PC-3 (cell line): Measurements from ENCODE around the gene ATF7IP. TPM values are rescaled to one million over a fixed set of nuclear protein-coding genes. Genes with fewer than 3 reads are reported as not detected.
A peak's percentile ranks its signal among the peaks of the same experiment; 100 is the strongest.

Experiments used
- ATAC-seq: fragments of 200-7000 bp; cut with Tn5 transposase; 2 replicates; pipeline ENCODE4 v1.9.1; 2020; ENCODE audit warnings: mild to moderate bottlenecking, moderate library complexity
- BruUV-seq: library from RNA; stranded (reverse); fragments of 400-500 nt; replicated peaks from 2 replicates; lab custom pipeline; 2021; lab: Mats Ljungman, UMichigan
- CTCF ChIA-PET: fragments of 300-600 bp; sonication (Branson Sonifier 250); formaldehyde crosslinking; loops from one replicate; lab custom pipeline; 2022; ENCODE audit warnings: antibody characterized with exemption; lab: Charles Lee
- POLR2A ChIA-PET: fragments of 300-600 bp; sonication (Branson Sonifier 250); formaldehyde crosslinking; loops from one replicate; lab custom pipeline; 2022; ENCODE audit warnings: antibody characterized with exemption; ENCODE audit not compliant: unreplicated experiment; lab: Charles Lee
- DNase-seq: peaks from one replicate; pipeline ENCODE4 v3.0.0-alpha.2; 2015
- H2AFZ ChIP-seq: fragments of 300-600 bp; sonication (generic); 2 replicates; pipeline ENCODE4 v1.6.0; 2016; ENCODE audit warnings: antibody characterized with exemption, low read length
- H3F3A ChIP-seq: fragments of 300-600 bp; sonication (generic); one replicate; pipeline ENCODE4 v1.6.0; 2017; ENCODE audit warnings: antibody characterized with exemption, low read length, control low read depth, mild to moderate bottlenecking; ENCODE audit not compliant: unreplicated experiment
- H3K27ac ChIP-seq: fragments of 300-600 bp; sonication (generic); 2 replicates; pipeline ENCODE4 v1.5.1; 2016; ENCODE audit warnings: mild to moderate bottlenecking, low read length
- H3K27me3 ChIP-seq: fragments of 300-600 bp; sonication (generic); 2 replicates; pipeline ENCODE4 v1.6.1; 2016; ENCODE audit warnings: low read length, mixed read lengths
- H3K36me3 ChIP-seq: fragments of 300-600 bp; sonication (generic); 2 replicates; pipeline ENCODE4 v1.6.1; 2016; ENCODE audit warnings: low read depth, mixed run types, low read length, mixed read lengths
- H3K4me1 ChIP-seq: fragments of 300-600 bp; sonication (generic); 2 replicates; pipeline ENCODE4 v1.5.1; 2016; ENCODE audit warnings: low read length; ENCODE audit not compliant: insufficient read depth
- H3K4me2 ChIP-seq: fragments of 300-600 bp; sonication (generic); 2 replicates; pipeline ENCODE4 v1.6.0; 2016; ENCODE audit warnings: low read length
- H3K4me3 ChIP-seq: fragments of 300-600 bp; sonication (generic); 2 replicates; pipeline ENCODE4 v1.5.1; 2016; ENCODE audit warnings: mild to moderate bottlenecking, low read length, mixed read lengths
- H3K79me2 ChIP-seq: fragments of 300-600 bp; sonication (generic); 2 replicates; pipeline ENCODE4 v1.6.1; 2017; ENCODE audit warnings: low read length, mixed read lengths
- H3K9ac ChIP-seq: fragments of 300-600 bp; sonication (generic); 2 replicates; pipeline ENCODE4 v1.6.0; 2016; ENCODE audit warnings: mild to moderate bottlenecking, low read length
- H3K9me2 ChIP-seq: fragments of 300-600 bp; sonication (generic); replicated peaks from 2 replicates; pipeline ENCODE4 v1.6.1; 2016; ENCODE audit warnings: mixed run types, low read length, mixed read lengths
- H3K9me3 ChIP-seq: fragments of 300-600 bp; sonication (generic); 2 replicates; pipeline ENCODE4 v1.6.1; 2016; ENCODE audit warnings: low read length, mixed read lengths
- H4K20me1 ChIP-seq: fragments of 300-600 bp; sonication (generic); 2 replicates; pipeline ENCODE4 v1.6.1; 2016; ENCODE audit warnings: low read length, mixed read lengths
- EZH2 ChIP-seq: fragments of 300-600 bp; sonication (generic); IDR thresholded peaks from one replicate; pipeline ENCODE4 v1.6.1; 2017; ENCODE audit warnings: antibody characterized with exemption, mild to moderate bottlenecking, low read length; ENCODE audit not compliant: unreplicated experiment
- EZH2phosphoT487 ChIP-seq: fragments of 300-600 bp; sonication (generic); IDR thresholded peaks from 2 replicates; pipeline ENCODE4 v1.6.1; 2018; ENCODE audit warnings: mild to moderate bottlenecking, antibody characterized with exemption, low read length, borderline replicate concordance
- intact Hi-C: fragments of 100-400 bp; cut with micrococcal nuclease; formaldehyde crosslinking; loops from 2 replicates; pipeline ENCODE4 v1.9.0; 2023
- total RNA-seq: library from RNA; depleted of rRNA; stranded (reverse); fragments of >200 nt; gene quantifications from 2 replicates; pipeline ENCODE4 v1.2.3, GENCODE V29; 2014
- TF ChIP-seq, protein P1 (sequence below): fragments of 300-600 bp; sonication (generic); conservative IDR thresholded peaks from 2 replicates; pipeline ENCODE4 v1.5.1; 2017; ENCODE audit warnings: antibody characterized with exemption, low read depth, mild to moderate bottlenecking, low read length

ATF7IP gene
- total RNA-seq, 1 experiment from 2014 or later, result 12.5 TPM

DNA sequence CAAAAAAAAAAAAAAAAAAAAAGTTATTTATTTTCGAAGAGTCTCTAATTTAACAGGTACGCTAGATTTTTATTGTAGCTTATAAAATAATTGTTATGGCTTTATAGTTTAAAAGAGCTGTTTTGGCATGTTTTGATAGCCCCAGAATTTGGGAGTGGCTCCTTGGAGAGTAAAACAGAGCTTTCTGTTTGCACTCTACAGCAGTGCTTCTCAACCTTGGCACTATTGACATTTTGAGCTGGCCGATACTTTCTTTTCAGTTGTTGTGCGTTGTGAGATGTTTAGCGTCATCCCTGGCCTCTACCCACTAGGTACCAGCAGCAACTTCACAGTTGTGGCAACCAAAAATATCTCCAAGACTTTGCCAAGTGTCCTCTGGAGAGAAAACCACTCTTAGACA, 171.6 kb downstream of the ATF7IP start:
- no peaks in the 10 kb centered on the region for H3K36me3 ChIP-seq
- no peaks in the 10 kb centered on the region for H4K20me1 ChIP-seq
- H3K9me2 ChIP-seq, result no peaks in the 10 kb centered on the region
- TF ChIP-seq EZH2 (no peak), EZH2phosphoT487 (no peak)
- TF ChIP-seq, protein P1, sequence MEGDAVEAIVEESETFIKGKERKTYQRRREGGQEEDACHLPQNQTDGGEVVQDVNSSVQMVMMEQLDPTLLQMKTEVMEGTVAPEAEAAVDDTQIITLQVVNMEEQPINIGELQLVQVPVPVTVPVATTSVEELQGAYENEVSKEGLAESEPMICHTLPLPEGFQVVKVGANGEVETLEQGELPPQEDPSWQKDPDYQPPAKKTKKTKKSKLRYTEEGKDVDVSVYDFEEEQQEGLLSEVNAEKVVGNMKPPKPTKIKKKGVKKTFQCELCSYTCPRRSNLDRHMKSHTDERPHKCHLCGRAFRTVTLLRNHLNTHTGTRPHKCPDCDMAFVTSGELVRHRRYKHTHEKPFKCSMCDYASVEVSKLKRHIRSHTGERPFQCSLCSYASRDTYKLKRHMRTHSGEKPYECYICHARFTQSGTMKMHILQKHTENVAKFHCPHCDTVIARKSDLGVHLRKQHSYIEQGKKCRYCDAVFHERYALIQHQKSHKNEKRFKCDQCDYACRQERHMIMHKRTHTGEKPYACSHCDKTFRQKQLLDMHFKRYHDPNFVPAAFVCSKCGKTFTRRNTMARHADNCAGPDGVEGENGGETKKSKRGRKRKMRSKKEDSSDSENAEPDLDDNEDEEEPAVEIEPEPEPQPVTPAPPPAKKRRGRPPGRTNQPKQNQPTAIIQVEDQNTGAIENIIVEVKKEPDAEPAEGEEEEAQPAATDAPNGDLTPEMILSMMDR, result no peak
- H3F3A ChIP-seq, result no peaks in the 10 kb centered on the region
- no peaks in the 10 kb centered on the region for H3K79me2 ChIP-seq
- POLR2A ChIA-PET, result no interaction called here
- H3K4me2 ChIP-seq, result no peak overlapping the region
- H3K9me3 ChIP-seq, result no peaks in the 10 kb centered on the region
- H3K27ac ChIP-seq, result no peak overlapping the region
- peaks cover 18% of the 10 kb centered on the region for H3K4me1 ChIP-seq
- no peak overlapping the region for H3K9ac ChIP-seq
- CTCF ChIA-PET, result no interaction called here
- ATAC-seq (no peak), DNase-seq (no peak)
- H3K4me3 ChIP-seq, result no peak overlapping the region
- intact Hi-C loops, result no loop called here
- no TSS peak for BruUV-seq
- H2AFZ ChIP-seq, result no peak overlapping the region
- no peaks in the 10 kb centered on the region for H3K27me3 ChIP-seq

DNA sequence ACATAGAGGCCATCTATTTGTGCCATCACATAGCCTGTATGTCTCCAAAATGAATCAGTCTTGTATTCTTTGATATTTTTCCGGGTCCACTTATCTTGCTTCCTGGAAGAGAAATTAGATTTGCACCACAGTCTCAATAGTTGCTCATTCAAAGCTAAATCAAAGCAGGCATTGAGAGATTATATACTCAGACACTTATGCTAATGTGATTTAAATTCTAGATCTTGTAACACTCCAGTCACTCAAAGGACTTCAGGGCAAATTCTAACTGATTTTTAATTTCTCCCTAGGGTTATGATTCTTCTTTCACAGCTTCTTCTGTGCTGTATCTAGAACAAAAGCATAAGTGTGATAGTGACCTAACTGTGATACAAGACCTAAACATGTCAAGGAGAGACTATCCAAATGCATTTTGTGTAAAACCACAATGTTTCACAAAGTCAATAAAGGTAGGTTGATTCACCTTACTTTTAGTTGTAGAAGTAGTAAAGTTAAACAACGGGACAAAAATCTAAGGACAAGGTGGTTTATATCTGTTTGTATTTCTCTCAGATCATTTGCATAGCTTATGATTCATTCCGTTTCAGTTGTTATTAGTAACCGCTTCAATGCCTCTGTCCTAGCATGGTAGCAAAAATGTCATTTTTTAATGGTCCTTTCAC, 175.4 kb downstream of the ATF7IP start:
- no peaks in the 10 kb centered on the region for H4K20me1 ChIP-seq
- DNase-seq, result peak; percentile 73
- peak overlapping the region; percentile 47 for H3K4me2 ChIP-seq
- H3K9ac ChIP-seq, result no peak overlapping the region
- peak overlapping the region; percentile 53 for H3K27ac ChIP-seq
- CTCF ChIA-PET, result no interaction called here
- peaks cover 19% of the 10 kb centered on the region for H3K4me1 ChIP-seq
- peak; percentile 95 for ATAC-seq
- POLR2A ChIA-PET, result interaction anchor here (0.5 to 0.7 kb wide), 3 partner anchors 39 to 283 kb away, joined by 3 to 11 read pairs (median 3); no protein-coding TSS in a partner anchor
- H2AFZ ChIP-seq, result no peak overlapping the region
- intact Hi-C loops, result no loop called here
- H3F3A ChIP-seq, result no peaks in the 10 kb centered on the region
- no peaks in the 10 kb centered on the region for H3K27me3 ChIP-seq
- H3K9me2 ChIP-seq, result no peaks in the 10 kb centered on the region
- H3K9me3 ChIP-seq, result no peaks in the 10 kb centered on the region
- H3K4me3 ChIP-seq, result no peak overlapping the region
- H3K36me3 ChIP-seq, result no peaks in the 10 kb centered on the region
- TF ChIP-seq, protein P1, result no peak
- no peak for TF ChIP-seq EZH2
- no peak for TF ChIP-seq EZH2phosphoT487
- BruUV-seq, result no TSS peak
- H3K79me2 ChIP-seq, result no peaks in the 10 kb centered on the region
